ENCODE measurements around the gene DUSP16.
"Not testable (repeated sequence)": the region's sequence is repeated elsewhere in the genome, so short reads cannot be mapped to it uniquely, and the experiment has no call there.

DUSP16 gene

GRCh38 chr12:12520273-12520672, 42.4 kb downstream of the DUSP16 start:
- no peak for DNase-seq (ENCODE audit: low read depth)

GRCh38 chr12:12519354-12519998, 43.2 kb downstream of the DUSP16 start:
- DNase-seq (ENCODE audit: low read depth): no peak

DNA sequence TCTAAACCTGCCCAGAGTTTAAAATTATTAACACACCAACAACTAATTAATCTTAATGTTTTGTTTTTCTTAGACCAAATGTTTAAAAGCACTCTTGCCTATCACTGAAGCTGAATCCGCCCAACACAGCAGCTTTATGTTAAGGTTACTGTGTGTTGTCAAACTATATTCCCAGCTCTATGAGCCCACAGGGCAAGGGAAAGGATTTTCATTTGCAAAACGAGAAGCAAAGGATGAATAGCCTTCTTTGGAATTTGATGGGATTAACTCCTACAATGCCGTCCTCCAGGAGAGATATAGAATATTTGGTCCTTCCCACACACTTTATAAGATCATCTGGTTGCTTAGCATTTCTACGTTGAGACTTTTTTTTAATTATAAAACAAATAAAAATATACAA, 43.7 kb downstream of the DUSP16 start:
- no peak for DNase-seq (ENCODE audit: low read depth)

DNA sequence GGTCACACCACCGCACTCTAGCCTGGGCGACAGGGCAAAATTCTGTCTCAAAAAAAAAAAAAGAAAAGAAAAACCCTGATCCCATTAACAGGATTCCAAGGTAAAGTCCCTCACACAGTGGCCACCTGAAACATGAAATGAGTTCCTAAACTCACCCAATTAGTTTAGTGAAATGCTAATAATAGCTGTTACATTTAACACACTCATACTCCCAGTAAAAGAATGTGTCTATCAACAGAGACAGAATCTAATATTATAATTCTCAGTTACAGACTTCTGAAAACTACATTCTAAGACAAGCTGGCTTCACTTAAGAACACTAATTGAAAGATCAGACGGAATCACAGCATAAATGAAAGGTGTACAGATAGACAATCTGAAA, 44.2 kb downstream of the DUSP16 start:
- DNase-seq (ENCODE audit: low read depth): no peak

- DNase-seq (ENCODE audit: low read depth): no peak
These were observed 49.2 kb downstream of the DUSP16 start for GRCh38 chr12:12513416-12514006.

- no peak for DNase-seq (ENCODE audit: low read depth)
These were observed 50.6 kb downstream of the DUSP16 start for GRCh38 chr12:12511895-12512711.

DNA sequence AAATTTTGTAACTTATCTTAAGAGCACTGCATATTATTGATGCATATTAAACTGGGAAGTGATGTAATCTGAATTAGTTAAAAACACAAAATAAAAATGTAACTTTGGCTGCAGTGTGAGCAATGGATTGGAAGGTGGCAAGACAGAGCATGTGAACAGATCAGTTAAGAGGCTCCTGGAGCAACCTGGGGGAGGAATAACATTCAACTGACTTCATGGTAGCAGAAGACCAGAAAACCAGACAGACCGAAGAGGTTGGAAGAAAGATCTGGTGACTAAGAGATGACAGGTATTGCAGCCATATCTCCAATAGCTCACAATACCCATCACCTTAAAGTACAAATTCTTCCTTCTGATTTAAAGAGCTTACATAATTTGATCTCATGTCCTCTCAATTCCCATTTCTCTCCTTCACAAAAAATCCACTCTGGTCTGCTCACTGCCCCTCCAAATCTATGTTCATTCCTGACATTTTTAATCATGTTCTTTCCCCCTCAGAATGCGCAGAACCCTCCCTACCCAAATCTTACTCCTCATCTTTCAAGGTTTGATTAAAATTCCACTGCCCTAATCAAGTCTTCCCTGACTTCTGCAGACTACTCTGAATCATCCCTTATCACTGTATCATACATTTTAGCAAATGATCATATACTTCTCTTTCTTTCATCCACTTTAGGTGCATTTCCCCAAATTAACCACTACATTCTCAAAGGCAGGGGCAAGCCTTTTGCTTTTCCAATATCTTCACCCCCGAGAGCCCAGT, 51.5 kb downstream of the DUSP16 start:
- DNase-seq (ENCODE audit: low read depth): peak; percentile 32

GRCh38 chr12:12510551-12510950, 52.1 kb downstream of the DUSP16 start:
- no peak for DNase-seq (ENCODE audit: low read depth)

DNA sequence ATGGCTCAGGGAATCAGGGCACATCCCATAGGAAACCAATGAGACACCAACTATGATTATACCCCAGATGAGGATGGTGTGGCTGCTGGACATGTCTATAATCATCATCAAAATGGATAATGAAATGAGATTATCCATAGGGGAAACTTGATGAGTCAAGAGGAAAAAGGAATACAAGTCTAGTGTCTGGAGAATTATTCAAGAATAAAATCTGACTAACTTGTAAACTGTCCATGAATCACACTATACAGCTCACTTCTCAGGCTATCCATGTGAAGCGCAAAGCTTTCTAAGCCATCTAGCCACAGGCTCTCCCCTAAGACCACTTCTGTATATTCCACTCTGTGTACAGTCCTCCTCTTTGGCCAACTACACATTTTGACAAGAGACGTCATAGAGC, 52.5 kb downstream of the DUSP16 start:
- DNase-seq (ENCODE audit: low read depth): peak; percentile 94

DNA sequence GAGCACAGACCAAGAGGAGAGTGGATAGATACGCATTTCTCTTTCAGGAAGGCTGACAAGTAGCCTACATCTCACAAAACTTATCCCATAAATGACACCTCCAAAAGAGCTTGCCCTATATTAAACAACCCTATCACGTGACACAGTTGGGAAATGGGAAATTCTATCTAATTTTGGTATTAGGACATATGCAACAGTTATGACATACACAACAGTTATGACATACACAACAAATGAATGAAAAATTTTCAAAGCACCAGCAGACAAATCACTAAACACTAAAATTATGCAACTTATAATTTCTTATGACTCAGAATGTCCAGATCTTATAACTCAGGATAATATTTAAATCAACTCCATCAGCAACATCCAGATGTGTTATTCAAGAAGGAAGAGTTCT, 54.1 kb downstream of the DUSP16 start:
- DNase-seq (ENCODE audit: low read depth): peak; percentile 40

DNA sequence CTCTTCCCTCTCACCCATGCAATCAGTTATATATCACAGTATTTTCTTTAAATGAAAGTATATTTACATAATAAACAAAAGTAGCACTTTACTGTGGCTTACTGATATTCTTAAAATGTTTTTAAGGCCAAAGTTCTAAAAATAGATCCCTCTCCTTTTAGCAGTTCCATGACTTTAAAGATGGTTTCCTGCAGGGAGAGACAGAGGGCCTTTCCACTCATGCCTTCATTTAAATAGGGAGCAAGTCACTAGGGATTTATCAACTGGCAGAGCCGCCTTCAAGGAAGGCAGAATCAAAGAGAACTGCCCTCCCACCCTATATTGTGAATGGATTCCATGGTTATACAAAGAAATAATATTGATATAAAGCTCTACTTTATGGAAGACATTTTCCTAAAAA, 55.5 kb downstream of the DUSP16 start:
- no peak for DNase-seq (ENCODE audit: low read depth)

DNA sequence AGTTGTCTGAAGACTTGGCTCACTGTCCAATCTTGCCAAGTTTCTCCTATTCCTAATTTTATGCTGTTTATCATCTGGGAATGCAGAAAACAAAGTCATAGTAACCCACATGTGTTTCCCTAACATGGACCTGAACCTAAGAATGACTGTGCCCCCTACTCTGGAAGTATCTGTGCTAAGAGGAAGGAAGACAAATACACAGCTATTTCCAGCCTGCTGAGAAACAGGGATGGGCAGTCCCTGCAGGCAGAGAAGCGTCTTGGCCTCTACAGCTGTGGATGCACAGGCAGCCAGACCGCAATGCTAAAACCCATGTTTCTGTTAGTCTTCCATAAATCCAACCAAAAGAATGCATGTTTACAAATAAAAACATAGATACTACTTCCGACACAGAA, 56.2 kb downstream of the DUSP16 start:
- DNase-seq (ENCODE audit: low read depth): peak; percentile 55

GRCh38 chr12:12505544-12506495, 56.8 kb downstream of the DUSP16 start:
- DNase-seq (ENCODE audit: low read depth): peak; percentile 54

DNA sequence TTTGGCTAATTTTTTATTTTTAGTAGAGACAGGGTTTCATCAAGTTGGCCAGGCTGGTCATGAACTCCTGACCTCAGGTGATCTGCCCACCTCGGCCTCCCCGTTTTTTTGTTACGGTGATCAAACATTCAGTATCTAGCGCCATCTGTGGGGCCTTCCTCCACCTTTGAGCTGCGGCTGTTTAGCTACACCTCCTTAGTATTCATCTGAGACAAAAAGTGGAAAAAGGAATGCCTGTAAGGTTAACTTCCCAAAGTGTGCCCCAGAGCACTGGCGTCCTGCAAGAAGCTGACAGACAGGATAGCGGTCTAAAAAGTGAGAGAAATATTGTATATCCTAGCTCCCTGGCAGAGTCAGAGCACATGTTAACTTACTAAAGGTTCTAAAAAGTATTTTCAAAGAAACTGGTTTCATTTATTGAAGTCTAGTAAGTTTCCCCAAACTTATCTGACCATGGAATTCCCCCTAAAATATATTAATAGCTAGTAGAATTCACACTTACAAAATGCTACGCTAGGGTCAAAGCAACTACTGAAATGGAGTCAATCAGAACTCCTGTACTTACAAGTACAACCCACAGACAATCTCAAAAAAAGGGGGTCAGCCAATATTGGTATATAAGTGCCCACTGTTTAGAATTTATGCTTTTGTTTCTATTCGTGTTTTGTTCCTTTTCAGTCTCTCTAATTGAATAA, 59.1 kb downstream of the DUSP16 start:
- DNase-seq (ENCODE audit: low read depth): no peak

DNA sequence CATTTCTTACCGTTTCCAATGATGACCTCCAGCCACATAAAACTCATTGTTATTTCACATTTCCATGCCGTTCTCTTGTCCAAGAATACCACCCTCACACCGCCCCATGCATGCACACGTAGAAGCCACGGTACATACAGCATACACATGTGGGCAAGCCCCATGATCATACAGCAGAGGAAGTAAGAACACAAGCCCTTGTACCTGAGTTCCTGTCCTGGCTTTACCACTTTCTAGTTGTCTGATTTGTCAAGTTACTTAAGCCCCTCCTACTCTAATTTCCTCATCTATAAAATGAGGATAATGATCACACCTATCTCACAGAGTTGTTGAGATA, 59.9 kb downstream of the DUSP16 start:
- no peak for DNase-seq (ENCODE audit: low read depth)

GRCh38 chr12:12502130-12502814, 60.4 kb downstream of the DUSP16 start:
- DNase-seq (ENCODE audit: low read depth): not testable (repeated sequence)

DNA sequence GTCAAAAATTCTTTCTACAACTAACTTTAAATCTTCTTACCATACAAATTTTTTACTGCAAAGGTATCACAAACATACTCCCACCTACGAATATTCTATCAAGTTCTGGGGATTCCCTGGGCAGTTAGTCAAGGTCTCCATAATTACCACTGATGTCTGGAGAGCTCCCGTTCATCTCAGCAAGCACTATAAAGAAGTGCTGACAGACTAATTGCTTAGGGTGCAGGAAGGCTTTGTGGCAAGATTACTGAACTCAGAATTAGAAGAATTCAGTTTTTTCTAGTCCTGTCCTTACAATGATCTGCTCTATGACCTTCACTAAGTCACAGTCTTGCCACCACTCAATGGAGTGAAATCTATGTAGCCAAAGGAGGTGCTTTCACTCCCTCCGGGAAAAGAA, 61.5 kb downstream of the DUSP16 start:
- no peak for DNase-seq (ENCODE audit: low read depth)

DNA sequence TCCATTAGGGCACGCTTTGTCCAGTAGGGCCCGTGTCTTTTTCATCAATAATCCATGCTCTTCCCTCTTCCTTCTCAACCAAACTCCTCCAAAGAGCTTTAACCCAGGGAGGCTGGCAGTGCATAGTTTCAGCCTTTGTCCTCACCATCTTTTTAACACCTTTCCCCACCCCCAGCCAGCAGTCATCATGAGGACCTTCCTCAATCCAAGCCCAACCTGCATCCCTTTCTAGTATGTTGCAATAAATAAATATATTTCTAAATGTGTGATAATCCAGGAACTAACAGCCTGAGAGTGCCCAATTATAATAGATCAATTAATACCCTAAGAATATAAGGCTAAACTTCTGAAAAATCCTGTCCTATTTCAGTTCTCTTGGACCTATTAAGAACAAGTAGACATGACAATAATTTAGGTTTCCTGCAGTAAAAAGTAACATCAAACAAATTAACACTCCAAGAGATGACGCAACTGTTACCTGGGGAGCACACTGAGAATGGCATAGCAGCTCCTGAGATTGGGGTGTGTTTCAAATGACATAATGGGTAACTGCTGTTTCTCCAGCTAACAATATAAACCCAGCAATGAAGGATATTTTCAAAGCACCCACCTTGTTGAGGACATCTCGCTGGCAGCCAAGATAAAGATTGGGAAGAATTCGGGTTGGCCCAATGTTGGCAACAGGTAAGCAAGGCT, 62.6 kb downstream of the DUSP16 start:
- DNase-seq (ENCODE audit: low read depth): no peak

DNA sequence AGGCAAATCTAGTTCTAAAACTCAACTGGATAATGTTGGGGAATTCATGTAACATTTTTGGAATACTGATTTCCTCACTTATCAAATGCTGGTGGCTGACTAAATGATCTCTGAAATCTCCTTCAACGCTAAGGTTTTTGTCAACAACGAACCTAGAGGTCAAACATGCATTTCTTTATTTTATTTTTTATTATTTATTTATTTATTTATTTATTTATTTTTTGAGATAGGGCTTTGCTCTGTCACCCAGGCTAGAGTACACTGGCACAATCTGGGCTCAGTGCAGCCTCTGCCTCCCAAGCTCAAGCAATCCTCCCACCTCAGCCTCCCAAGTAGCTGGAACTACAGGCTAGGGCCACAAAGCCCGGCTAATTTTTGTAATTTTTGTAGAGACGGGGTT, 64.5 kb downstream of the DUSP16 start:
- no peak for DNase-seq (ENCODE audit: low read depth)

- no peak for DNase-seq (ENCODE audit: low read depth)
These were observed 67.1 kb downstream of the DUSP16 start for GRCh38 chr12:12495536-12495935.

Data from ELR (cell line).